Fibroblast of the aortic adventitia (primary cell): ENCODE measurements around the gene CD300LB. TPM values are rescaled to one million over a fixed set of nuclear protein-coding genes. Genes with fewer than 3 reads are reported as not detected.

Source experiments
- DNase-seq: peaks from one replicate; pipeline ENCODE4 v3.0.0-alpha.2; 2010; ENCODE audit warnings: low read depth
- H3K4me3 ChIP-seq: 2 replicates; pipeline ENCODE4 v1.5.1; 2011; ENCODE audit warnings: low read depth, mild to moderate bottlenecking, control low read depth, low read length, moderate library complexity
- total RNA-seq: library from RNA; depleted of rRNA; stranded (reverse); fragments of >200 nt; gene quantifications from 2 replicates; pipeline ENCODE4 v1.2.3, GENCODE V29; 2012; ENCODE audit warnings: low replicate concordance
- TF ChIP-seq, protein P1 (sequence below): IDR thresholded peaks from 2 replicates; pipeline ENCODE4 v1.5.1; 2011; ENCODE audit warnings: mild to moderate bottlenecking, low read length, control low read depth, inconsistent platforms; ENCODE audit not compliant: insufficient read depth

The CD300LB gene
- total RNA-seq, 1 donor: not detected

DNA sequence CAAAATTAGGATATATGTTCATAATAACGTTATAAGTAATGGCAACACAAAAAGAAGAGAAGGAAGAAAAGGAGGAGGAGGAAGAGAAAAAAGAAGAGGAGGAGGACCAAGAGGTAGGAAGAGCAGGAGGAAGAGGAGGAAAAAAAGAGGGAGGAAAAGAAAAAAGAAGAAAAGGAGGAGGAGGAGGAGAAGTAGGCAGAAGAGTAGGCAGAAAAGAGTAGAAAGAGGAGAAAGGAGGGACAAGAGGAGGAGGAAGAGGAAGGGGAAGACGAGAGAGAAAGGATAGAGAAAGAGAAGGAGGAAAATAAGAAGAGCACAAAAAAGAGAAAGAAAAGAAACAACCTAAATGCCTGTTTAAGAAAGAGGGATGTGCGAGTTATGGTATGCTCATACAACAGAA is 5.6 kb upstream of the CD300LB start:
- no peak for DNase-seq
- no peak overlapping the region for H3K4me3 ChIP-seq
- TF ChIP-seq, protein P1, sequence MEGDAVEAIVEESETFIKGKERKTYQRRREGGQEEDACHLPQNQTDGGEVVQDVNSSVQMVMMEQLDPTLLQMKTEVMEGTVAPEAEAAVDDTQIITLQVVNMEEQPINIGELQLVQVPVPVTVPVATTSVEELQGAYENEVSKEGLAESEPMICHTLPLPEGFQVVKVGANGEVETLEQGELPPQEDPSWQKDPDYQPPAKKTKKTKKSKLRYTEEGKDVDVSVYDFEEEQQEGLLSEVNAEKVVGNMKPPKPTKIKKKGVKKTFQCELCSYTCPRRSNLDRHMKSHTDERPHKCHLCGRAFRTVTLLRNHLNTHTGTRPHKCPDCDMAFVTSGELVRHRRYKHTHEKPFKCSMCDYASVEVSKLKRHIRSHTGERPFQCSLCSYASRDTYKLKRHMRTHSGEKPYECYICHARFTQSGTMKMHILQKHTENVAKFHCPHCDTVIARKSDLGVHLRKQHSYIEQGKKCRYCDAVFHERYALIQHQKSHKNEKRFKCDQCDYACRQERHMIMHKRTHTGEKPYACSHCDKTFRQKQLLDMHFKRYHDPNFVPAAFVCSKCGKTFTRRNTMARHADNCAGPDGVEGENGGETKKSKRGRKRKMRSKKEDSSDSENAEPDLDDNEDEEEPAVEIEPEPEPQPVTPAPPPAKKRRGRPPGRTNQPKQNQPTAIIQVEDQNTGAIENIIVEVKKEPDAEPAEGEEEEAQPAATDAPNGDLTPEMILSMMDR: no peak

DNA sequence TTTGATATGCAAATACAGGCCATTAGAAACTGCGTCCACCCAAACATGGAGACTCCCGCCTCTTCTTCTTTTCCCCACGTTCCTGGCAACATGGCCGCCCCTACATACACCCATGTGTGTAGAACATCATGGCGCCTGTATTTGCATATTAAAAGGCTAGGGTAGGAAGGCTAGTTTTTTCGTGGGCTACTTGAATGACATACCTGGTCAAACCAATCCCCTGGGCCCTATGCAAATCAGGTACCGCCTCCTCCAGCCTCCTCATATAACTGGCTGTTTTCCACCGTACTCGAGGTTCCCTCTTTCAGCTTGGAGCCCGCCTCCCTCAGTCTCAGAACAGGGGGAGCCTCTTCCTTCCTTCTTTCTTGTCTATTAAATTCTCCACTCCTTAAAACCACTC is 840 bp upstream of the CD300LB start:
- DNase-seq: no peak
- TF ChIP-seq, protein P1: no peak

DNA sequence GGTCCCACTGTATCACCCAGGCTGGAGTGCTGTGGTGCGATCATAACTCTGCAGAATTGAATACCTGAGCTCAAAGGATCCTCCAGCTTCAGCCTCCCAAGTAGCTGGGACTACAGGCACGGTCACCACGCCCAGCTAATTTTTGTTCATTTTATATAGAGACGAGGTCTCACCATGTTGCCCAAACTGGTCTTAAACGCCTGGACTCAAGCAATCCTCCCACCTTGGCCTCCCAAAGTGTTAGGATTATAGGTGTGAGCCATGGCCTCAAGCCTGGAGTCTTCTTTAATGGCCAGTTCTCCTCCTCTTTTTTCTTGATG is 484 bp downstream of the CD300LB start:
- TF ChIP-seq, protein P1: no peak

More for the DNA sequence above, 840 bp upstream of the CD300LB start:
- no peak overlapping the region for H3K4me3 ChIP-seq

DNA sequence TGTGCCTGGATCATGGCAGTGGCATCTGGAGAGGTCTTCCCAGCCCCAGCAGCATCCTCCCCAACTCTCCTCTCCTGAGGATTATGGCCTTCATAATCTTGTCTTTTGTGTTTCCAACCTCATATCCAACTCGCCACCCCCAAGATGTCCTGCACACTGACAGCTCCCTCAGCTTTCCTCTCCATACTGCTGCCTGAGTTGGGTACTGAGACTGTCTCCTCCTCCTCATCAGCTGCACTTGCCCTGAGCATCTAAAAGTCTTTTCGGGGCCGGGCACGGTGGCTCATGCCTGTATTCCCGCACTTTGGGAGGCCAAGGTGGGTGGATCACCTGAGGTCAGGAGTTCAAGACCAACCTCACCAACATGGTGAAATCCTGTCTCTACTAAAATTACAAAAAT is 2.0 kb downstream of the CD300LB start:
- TF ChIP-seq, protein P1: no peak
- H3K4me3 ChIP-seq: no peak overlapping the region
- no peak for DNase-seq

More for the DNA sequence above, 484 bp downstream of the CD300LB start:
- no peak overlapping the region for H3K4me3 ChIP-seq
- DNase-seq: no peak

DNA sequence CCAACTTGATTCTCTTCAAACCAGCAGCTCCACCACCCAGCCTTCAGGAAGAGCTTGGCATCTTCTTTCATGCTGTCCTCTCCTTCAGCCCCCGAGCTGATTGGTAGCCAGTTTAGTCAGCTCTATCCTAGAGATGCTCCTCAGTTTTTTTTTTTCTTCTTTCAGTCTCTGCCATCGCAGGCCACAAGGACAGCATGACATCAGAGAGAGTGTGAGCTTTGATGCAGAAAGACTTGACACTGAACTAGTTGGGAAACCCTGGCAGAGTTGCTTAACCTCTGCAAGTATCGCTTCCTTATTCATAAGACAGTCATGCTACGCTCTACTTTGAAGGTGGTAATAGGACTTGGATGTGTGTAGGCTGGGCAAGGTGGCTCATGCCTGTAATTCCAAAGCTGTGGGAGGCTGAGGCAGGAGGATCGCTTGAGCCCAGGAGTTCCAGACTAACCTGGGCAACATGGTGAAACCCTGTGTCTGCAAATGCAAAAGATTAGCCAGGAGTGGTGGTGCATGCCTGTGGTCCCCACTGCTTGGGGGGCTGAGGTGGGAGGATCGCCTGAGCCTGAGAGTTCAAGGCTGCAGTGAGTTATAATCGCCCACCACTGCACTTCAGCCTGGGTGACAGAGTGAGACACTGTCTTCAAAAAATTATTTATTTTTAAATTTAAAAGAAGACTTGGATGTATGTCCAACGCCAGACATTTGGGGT is 2.6 kb downstream of the CD300LB start:
- H3K4me3 ChIP-seq: no peak overlapping the region
- DNase-seq: no peak
- TF ChIP-seq, protein P1: no peak

DNA sequence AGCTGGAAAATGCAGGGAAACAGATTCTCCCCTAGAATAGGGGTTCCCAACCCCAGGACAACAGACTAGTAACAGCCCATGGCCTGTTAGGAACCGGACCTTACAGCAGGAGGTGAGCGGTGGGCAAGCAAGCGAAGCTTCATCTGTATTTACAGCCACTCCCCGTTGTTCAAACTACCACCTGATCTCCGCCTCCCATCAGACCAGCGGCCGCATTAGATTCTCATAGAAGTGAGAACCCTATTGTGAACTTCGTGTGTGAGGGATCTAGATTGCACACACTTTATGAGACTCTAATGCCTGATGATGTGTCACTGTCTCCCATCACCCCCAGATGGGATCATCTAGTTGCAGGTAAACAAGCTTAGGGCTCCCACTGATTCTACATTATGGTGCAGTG is 3.5 kb downstream of the CD300LB start:
- TF ChIP-seq, protein P1: no peak
- DNase-seq: no peak

DNA sequence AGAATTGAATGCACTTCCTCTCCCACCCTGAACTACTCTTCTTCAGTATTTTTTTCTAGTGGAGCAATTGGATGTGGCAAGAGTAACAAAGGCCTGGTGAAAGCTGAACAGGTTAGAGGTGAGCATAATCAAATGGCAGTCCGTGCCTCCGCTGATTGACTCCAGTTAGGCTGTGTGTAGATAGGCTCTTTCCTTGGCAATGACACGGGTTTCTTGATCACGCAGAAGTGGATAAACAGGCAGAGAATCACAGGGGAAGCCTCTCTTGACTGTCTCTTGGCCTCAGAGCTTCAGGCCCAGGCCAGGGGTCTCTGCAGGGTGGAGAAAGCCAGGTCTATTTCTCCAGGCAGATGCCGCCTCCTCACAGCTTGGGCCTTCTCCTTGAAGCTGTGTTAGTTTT is 4.2 kb downstream of the CD300LB start:
- no peak for DNase-seq
- TF ChIP-seq, protein P1: no peak
- H3K4me3 ChIP-seq: no peak overlapping the region

More for the DNA sequence above, 3.5 kb downstream of the CD300LB start:
- no peak overlapping the region for H3K4me3 ChIP-seq
